ENCODE results near the gene MRGPRG.

Gene MRGPRG

DNA sequence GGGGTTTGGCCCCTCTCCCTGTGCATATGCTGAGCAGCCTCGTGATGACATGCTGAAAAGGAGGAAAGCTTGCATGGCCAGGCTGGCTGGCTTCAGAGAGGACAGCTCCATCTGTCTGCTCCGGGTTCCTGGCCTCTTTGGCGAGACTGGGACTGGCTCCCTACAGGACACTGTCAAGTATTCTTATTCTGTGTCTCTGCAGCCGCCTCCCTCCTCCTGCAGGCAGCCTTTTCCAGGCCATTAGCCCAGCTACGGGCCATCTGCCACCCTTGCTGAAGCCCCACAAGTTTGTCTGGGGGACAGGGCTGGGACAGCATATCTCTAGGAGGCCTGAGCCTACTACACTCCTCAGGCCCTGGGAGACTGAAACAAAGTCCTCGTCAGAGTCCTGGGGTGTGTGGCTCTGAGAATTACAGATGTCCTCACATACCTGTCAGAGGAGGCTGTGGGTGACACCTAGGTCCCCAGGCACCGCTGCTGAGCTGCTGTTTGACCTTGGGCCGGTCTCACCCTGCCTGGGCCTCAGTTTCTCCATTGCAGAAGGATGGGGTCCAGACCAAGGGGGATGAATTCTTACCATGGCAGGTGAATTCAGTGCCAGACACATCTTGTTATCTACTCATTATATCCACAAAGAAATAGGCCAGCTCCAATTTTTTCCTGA lies 11.0 kb downstream of the MRGPRG start:
- DNase-seq (ENCODE audit: extremely low read depth in 1 of 2, low read depth in 1 of 2), result no peak

DNA sequence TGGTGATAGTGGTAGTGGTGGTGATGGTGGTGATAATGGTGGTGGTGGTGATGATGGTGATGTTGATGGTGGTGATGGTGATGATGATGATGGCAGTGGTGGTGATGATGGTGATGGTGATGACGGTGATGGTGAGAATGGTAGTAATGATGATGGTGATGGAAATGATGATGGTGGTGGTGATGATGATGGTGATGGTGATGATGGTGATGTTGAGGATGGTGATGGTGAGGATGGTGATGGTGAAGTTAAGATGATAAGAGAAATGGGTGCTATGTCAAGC lies 11.8 kb downstream of the MRGPRG start:
- no peak for DNase-seq (ENCODE audit: extremely low read depth in 1 of 2, low read depth in 1 of 2)

GRCh38 chr11:3206156-3206921 lies 12.3 kb downstream of the MRGPRG start:
- no peak for DNase-seq (ENCODE audit: extremely low read depth in 1 of 2, low read depth in 1 of 2)

DNA sequence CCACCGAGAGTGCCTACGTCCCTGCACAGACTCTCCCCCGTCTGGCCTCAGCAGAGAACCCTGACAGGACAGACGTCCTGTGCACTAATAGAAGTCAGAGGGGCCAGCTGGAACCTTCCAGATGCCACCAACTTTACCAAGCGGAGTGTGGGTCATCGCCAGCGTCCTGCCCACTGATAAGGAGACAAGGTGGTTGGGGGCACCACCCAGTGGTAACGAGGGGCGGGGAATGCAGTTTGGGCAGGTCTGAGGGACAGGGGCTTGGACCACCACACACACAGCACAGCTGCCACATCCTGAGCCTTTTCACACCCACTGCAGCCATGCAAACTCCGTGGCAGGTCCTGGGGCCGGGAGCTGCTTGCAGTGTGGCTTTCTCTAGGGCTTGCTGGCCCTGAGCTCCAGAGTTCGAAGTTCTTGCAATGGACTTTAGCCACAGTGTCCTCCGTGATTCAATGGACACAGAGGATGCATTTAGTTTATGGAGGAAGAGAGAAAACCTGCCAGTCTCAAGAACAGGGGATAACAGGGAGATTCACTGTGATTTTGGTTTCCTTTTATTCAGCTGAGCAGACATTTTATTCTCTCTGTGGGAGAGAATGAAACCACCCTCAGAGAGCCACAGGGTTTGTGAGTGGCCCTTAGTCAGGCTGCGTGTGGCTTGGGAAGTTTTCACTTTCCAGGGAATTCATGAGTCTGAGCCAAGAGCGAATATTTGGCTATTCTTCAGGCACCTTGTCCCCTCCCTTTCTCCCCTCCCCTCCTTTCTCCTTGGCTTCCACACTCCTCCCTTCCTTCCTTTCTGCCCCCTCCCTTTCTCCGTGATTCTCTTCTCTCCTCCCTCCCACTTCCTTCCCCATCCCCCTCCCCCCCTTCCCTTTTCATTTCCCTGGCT lies 13.1 kb downstream of the MRGPRG start:
- DNase-seq (ENCODE audit: extremely low read depth in 1 of 2, low read depth in 1 of 2), result no peak

DNA sequence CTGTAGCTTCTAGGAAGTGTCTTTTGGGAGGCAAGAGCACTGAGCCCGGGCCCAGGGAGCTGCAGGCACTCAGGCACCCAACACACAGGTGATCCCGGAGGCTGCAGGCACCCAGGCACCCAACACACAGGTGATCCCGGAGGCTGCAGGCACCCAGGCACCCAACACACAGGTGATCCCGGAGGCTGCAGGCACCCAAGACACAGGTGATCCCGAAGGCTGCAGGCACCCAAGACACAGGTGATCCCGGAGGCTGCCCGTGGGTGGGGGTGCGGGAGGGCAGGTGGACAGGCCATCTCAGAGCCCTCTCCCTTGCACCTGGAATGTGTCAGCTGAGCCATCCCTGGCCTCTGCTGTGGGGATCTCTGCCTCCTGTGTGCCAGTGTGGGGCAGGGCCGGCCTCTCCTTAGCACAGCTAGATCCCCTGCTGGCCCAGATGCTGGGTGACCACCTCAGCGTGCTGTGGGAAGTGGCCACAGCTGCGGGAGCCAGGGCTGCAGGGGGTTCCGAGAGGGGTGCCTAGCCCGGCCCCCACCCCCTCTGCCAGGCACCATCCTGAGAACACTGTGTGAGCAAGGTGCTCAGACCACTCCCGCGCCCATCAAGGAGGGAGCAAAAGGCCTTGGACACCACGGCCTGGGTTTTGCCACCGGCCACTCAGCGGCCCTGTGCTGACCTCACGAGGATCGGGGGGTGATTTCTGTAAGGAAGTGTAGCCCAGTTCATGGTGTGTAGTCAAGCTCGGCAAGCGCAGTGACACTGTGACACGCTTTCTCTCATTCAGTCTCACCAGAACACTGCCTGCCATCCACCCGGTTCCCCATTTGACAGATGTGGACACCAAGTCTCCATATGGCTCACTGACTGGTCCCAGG lies 14.2 kb downstream of the MRGPRG start:
- no peak for DNase-seq (ENCODE audit: extremely low read depth in 1 of 2, low read depth in 1 of 2)

- DNase-seq (ENCODE audit: extremely low read depth in 1 of 2, low read depth in 1 of 2), result no peak
Observed at GRCh38 chr11:3203221-3204043, 15.2 kb downstream of the MRGPRG start.

DNA sequence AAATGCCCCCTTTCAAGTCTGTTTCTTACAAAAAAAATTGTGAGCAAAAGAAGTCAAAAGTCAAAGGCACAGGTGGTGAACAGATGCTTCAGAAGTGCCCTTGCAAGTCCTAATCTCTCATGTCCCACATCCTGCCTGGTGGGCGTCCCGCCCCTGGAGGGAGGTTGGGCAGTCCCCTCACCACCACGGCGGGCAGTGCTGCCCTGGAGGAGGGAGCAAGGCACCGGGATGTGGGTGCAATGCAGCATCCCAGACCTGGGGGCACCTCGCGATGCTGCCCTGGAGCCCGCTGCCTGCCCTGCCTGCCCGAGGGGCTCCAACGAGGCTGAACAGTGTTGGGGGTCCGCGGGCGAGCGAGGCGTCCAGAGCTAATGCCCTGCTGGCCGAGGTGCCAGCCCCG lies 15.9 kb downstream of the MRGPRG start:
- DNase-seq (ENCODE audit: extremely low read depth in 1 of 2, low read depth in 1 of 2), result no peak

DNA sequence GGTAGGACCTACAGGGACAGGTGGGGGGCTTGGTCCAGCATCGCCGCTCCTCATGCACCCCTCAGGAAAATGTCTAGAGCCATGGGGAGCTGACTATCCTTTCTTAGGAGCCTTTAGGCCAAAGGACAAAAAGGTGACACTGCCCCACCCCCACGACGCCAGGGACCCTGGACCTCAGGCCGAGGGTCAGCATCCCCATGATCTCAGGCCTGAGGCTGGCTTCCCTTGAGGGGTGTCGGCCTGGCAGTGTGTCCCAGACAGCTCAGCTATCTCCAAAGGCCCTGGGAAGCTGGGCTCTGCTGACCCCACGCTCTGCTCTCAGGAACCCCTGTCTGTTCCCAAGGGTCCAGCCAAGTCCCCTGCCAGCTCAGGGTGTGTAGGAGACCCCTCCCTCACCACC lies 16.3 kb downstream of the MRGPRG start:
- DNase-seq (ENCODE audit: extremely low read depth in 1 of 2, low read depth in 1 of 2), result no peak

- DNase-seq (ENCODE audit: extremely low read depth in 1 of 2, low read depth in 1 of 2), result no peak
Observed at GRCh38 chr11:3201677-3202181, 16.9 kb downstream of the MRGPRG start.

- no peak for DNase-seq (ENCODE audit: extremely low read depth in 1 of 2, low read depth in 1 of 2)
Observed at GRCh38 chr11:3201112-3201581, 17.5 kb downstream of the MRGPRG start.

DNA sequence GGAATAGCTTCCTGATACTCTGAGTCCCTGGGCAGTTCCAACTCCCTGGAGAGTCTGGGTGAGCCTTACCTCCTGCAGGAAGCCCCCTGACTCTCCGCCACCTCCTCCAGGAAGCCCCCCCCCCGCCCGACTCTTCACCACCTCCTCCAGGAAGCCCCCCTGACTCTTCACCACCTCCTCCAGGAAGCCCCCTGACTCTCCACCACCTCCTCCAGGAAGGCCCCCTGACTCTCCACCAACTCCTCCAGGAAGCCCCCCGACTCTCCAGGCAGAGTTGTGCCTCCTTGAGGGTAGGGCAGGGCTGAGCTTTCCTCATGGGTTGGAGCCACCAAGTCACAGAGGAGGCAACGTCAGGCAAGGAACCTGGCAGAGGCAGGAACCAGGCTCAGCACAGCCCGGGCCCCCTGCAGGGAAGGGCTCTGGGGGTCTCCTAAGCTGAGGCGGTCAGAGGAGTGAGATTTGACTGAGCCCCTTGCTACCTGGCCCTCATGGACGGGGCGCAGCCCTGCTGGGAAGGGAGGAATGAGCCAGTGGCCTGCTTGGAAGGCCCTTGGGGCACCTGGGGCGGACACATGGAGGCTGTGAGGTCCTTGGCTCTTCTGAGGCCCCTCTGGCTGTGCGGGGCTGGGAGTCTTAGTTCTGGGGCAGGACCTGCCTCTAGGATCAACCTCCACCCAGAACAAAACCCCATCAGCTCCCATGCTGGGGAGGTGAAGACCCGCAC lies 18.1 kb downstream of the MRGPRG start:
- DNase-seq (ENCODE audit: extremely low read depth in 1 of 2, low read depth in 1 of 2), result no peak

DNA sequence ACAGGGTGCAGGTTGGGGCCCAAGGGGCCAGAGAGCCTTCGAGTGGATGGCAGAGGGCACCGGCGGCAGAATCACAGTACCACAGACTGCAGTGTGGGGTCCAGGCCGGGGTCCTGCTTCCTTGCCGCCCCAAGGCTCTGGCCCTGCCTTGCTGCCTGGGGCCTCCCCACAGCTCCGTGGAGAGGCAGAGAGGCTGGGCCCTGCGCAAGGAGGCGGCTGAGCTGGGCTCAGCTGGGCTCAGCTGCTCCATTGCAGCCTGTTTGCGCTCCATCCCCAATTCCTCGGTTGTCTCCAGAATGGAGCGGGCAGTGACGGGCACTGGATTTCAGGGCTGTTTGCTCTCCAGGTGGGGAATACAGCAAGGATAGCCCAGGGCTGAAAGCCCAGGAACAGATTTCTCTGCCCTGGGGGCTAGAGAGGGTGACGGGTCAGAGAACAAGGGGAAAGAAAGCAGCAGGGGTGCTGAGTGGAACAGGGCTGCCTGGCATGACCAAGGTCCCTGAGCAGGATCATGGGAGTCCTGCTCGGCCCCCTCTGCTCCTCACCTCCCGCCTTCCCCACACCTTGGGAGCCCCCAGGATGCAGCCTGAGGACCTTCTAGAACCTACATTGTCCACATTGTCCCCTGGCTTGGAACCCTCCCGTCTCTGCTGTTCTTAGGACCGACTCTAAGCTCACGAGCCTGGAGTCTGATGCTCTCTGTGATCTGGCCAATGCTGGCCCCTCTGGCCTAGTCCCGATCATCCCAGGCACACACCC lies 18.9 kb downstream of the MRGPRG start:
- DNase-seq (ENCODE audit: extremely low read depth in 1 of 2, low read depth in 1 of 2), result no peak

GRCh38 chr11:3198815-3199214 lies 19.8 kb downstream of the MRGPRG start:
- DNase-seq (ENCODE audit: extremely low read depth in 1 of 2, low read depth in 1 of 2), result no peak

GRCh38 chr11:3197878-3198528 lies 20.6 kb downstream of the MRGPRG start:
- DNase-seq (ENCODE audit: extremely low read depth in 1 of 2, low read depth in 1 of 2), result no peak

DNA sequence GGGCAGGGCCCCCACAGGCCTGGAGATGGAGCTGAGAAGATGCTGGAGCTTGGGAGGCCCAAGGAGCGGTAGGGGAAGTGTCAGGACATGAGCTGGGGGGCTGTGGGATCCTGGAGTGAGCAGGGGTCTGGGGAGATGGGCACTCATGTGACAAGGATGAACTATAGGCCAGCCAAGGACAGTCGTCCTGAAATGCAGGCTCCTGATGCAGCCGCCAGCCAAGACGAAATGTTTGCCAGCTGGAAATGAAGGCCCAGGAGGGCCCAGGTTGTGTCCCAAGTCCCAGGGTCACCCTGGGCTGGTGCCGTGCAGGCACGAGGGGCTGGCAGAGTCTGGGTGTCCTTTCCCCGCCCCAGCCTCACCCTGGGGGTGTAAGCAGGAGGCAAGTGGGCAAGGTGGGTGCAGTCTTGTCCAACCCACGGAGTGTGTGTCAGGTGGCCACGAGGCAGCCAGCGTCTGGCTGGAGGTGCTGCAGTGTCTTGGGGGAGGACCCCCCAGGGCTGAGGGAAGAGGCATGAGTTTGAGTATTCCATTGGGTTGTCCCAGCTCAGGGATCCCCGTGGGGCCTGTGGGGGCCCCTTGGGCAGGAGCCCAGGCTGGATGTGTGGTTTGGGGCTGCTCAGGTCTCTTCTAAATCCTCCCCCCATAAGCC lies 21.4 kb downstream of the MRGPRG start:
- no peak for DNase-seq (ENCODE audit: extremely low read depth in 1 of 2, low read depth in 1 of 2)

GRCh38 chr11:3196161-3197043 lies 22.2 kb downstream of the MRGPRG start:
- no peak for DNase-seq (ENCODE audit: extremely low read depth in 1 of 2, low read depth in 1 of 2)
